Measurements from ENCODE around the gene SMNDC1. TPM values are rescaled to one million over a fixed set of nuclear protein-coding genes. Genes with fewer than 3 reads are reported as not detected.
"Not testable (repeated sequence)": the region's sequence is repeated elsewhere in the genome, so short reads cannot be mapped to it uniquely, and the experiment has no call there.

Gene SMNDC1
- total RNA-seq, 2 experiments from 2014 or later, result 36.4 to 39.2 TPM

GRCh38 chr10:110269374-110270318 lies 35.1 kb downstream of the SMNDC1 start:
- H3K27me3 Mint-ChIP-seq, result peaks cover 3% of the 10 kb centered on the region
- ATAC-seq (ENCODE audit: low read depth) (no peak), DNase-seq (no peak)
- POLR2A ChIA-PET, result no interaction called here
- peak overlapping the region; percentile 81 for H3K4me3 Mint-ChIP-seq
- H3K36me3 Mint-ChIP-seq, result peaks cover 4% of the 10 kb centered on the region
- peaks cover 25% of the 10 kb centered on the region for H3K4me1 Mint-ChIP-seq
- peak overlapping the region; percentile 78 for H3K27ac Mint-ChIP-seq
- H3K9me3 Mint-ChIP-seq, result no peaks in the 10 kb centered on the region

- H3K4me1 Mint-ChIP-seq, result peaks cover 25% of the 10 kb centered on the region
- peak overlapping the region; percentile 78 for H3K27ac Mint-ChIP-seq
- peaks cover 3% of the 10 kb centered on the region for H3K27me3 Mint-ChIP-seq
- POLR2A ChIA-PET, result no interaction called here
- DNase-seq (no peak), ATAC-seq (ENCODE audit: low read depth) (no peak)
- peak overlapping the region; percentile 81 for H3K4me3 Mint-ChIP-seq
- no peaks in the 10 kb centered on the region for H3K9me3 Mint-ChIP-seq
- H3K36me3 Mint-ChIP-seq, result peaks cover 4% of the 10 kb centered on the region
Observed at GRCh38 chr10:110268971-110269370, 35.7 kb downstream of the SMNDC1 start.

- no peak overlapping the region for H3K27ac Mint-ChIP-seq
- H3K36me3 Mint-ChIP-seq, result peaks cover 1% of the 10 kb centered on the region
- no peaks in the 10 kb centered on the region for H3K9me3 Mint-ChIP-seq
- DNase-seq, result no peak
- POLR2A ChIA-PET, result no interaction called here
- H3K4me1 Mint-ChIP-seq, result peaks cover 20% of the 10 kb centered on the region
- H3K4me3 Mint-ChIP-seq, result no peak overlapping the region
- no peak for ATAC-seq (ENCODE audit: low read depth)
- peaks cover 3% of the 10 kb centered on the region for H3K27me3 Mint-ChIP-seq
Observed at GRCh38 chr10:110268442-110268841, 36.3 kb downstream of the SMNDC1 start.

- H3K9me3 Mint-ChIP-seq, result no peaks in the 10 kb centered on the region
- H3K27me3 Mint-ChIP-seq, result peaks cover 4% of the 10 kb centered on the region
- no peak overlapping the region for H3K4me3 Mint-ChIP-seq
- no peak for DNase-seq
- no peak for ATAC-seq (ENCODE audit: low read depth)
- peaks cover 1% of the 10 kb centered on the region for H3K36me3 Mint-ChIP-seq
- H3K4me1 Mint-ChIP-seq, result peaks cover 16% of the 10 kb centered on the region
- POLR2A ChIA-PET, result no interaction called here
- no peak overlapping the region for H3K27ac Mint-ChIP-seq
Observed at GRCh38 chr10:110267276-110267675, 37.4 kb downstream of the SMNDC1 start.

GRCh38 chr10:110265573-110266193 lies 39.0 kb downstream of the SMNDC1 start:
- DNase-seq, result no peak
- Mint-ChIP-seq H3K27me3 (peaks cover 5% of the 10 kb centered on the region), H3K27ac (no peak overlapping the region), H3K9me3 (no peaks in the 10 kb centered on the region), H3K4me1 (peaks cover 13% of the 10 kb centered on the region), H3K36me3 (peaks cover 1% of the 10 kb centered on the region), H3K4me3 (no peak overlapping the region)
- ATAC-seq (ENCODE audit: low read depth), result no peak
- POLR2A ChIA-PET, result no interaction called here

GRCh38 chr10:110263164-110263563 lies 41.6 kb downstream of the SMNDC1 start:
- peaks cover 2% of the 10 kb centered on the region for H3K27me3 Mint-ChIP-seq
- H3K36me3 Mint-ChIP-seq, result no peaks in the 10 kb centered on the region
- no peaks in the 10 kb centered on the region for H3K4me1 Mint-ChIP-seq
- H3K9me3 Mint-ChIP-seq, result no peaks in the 10 kb centered on the region
- no peak for ATAC-seq (ENCODE audit: low read depth)
- POLR2A ChIA-PET, result no interaction called here
- no peak overlapping the region for H3K4me3 Mint-ChIP-seq
- DNase-seq, result no peak
- H3K27ac Mint-ChIP-seq, result no peak overlapping the region

- Mint-ChIP-seq H3K27me3 (peaks cover 2% of the 10 kb centered on the region), H3K4me1 (no peaks in the 10 kb centered on the region), H3K27ac (no peak overlapping the region), H3K36me3 (peaks cover 6% of the 10 kb centered on the region), H3K4me3 (no peak overlapping the region), H3K9me3 (peaks cover 3% of the 10 kb centered on the region)
- DNase-seq, result no peak
- ATAC-seq (ENCODE audit: low read depth), result no peak
- POLR2A ChIA-PET, result no interaction called here
Observed at GRCh38 chr10:110260746-110261477, 43.8 kb downstream of the SMNDC1 start.

- ATAC-seq (ENCODE audit: low read depth), result no peak
- POLR2A ChIA-PET, result no interaction called here
- H3K9me3 Mint-ChIP-seq, result peaks cover 6% of the 10 kb centered on the region
Observed at GRCh38 chr10:110259317-110259716, 45.4 kb downstream of the SMNDC1 start.

GRCh38 chr10:110258542-110258941 lies 46.2 kb downstream of the SMNDC1 start:
- H3K4me1 Mint-ChIP-seq, result peaks cover 5% of the 10 kb centered on the region
- POLR2A ChIA-PET, result no interaction called here
- H3K4me3 Mint-ChIP-seq, result no peak overlapping the region
- DNase-seq, result no peak
- H3K36me3 Mint-ChIP-seq, result peaks cover 15% of the 10 kb centered on the region
- ATAC-seq (ENCODE audit: low read depth), result no peak
- peaks cover 6% of the 10 kb centered on the region for H3K9me3 Mint-ChIP-seq
- no peak overlapping the region for H3K27ac Mint-ChIP-seq
- peaks cover 2% of the 10 kb centered on the region for H3K27me3 Mint-ChIP-seq

More at GRCh38 chr10:110259317-110259716, 45.4 kb downstream of the SMNDC1 start:
- H3K27me3 Mint-ChIP-seq, result peaks cover 2% of the 10 kb centered on the region
- H3K27ac Mint-ChIP-seq, result no peak overlapping the region
- no peak overlapping the region for H3K4me3 Mint-ChIP-seq
- DNase-seq, result no peak
- H3K4me1 Mint-ChIP-seq, result peaks cover 4% of the 10 kb centered on the region
- peaks cover 13% of the 10 kb centered on the region for H3K36me3 Mint-ChIP-seq

- Mint-ChIP-seq H3K4me3 (peak overlapping the region; percentile 40), H3K27me3 (no peaks in the 10 kb centered on the region), H3K4me1 (peaks cover 20% of the 10 kb centered on the region), H3K9me3 (peaks cover 6% of the 10 kb centered on the region), H3K27ac (peak overlapping the region; percentile 66), H3K36me3 (peaks cover 15% of the 10 kb centered on the region)
- DNase-seq, result no peak
- POLR2A ChIA-PET, result no interaction called here
- no peak for ATAC-seq (ENCODE audit: low read depth)
Observed at GRCh38 chr10:110254467-110254866, 50.3 kb downstream of the SMNDC1 start.

- POLR2A ChIA-PET, result no interaction called here
- H3K36me3 Mint-ChIP-seq, result peaks cover 22% of the 10 kb centered on the region
- H3K27ac Mint-ChIP-seq, result no peak overlapping the region
- H3K27me3 Mint-ChIP-seq, result no peaks in the 10 kb centered on the region
- peaks cover 6% of the 10 kb centered on the region for H3K9me3 Mint-ChIP-seq
- ATAC-seq (ENCODE audit: low read depth) (peak; percentile 33), DNase-seq (no peak)
- H3K4me1 Mint-ChIP-seq, result peaks cover 24% of the 10 kb centered on the region
- no peak overlapping the region for H3K4me3 Mint-ChIP-seq
Observed at GRCh38 chr10:110252151-110252550, 52.6 kb downstream of the SMNDC1 start.

- DNase-seq; H3K4me3 Mint-ChIP-seq; ATAC-seq (ENCODE audit: low read depth); H3K27me3 Mint-ChIP-seq; POLR2A ChIA-PET; H3K9me3 Mint-ChIP-seq: not testable (repeated sequence)
- Mint-ChIP-seq H3K36me3 (peaks cover 25% of the 10 kb centered on the region), H3K4me1 (peaks cover 24% of the 10 kb centered on the region), H3K27ac (peak overlapping the region; percentile 5)
Observed at GRCh38 chr10:110251392-110251791, 53.3 kb downstream of the SMNDC1 start.

GRCh38 chr10:110249489-110249888 lies 55.2 kb downstream of the SMNDC1 start:
- H3K9me3 Mint-ChIP-seq; H3K4me3 Mint-ChIP-seq; ATAC-seq (ENCODE audit: low read depth); H3K27me3 Mint-ChIP-seq; DNase-seq; POLR2A ChIA-PET; H3K27ac Mint-ChIP-seq: not testable (repeated sequence)
- Mint-ChIP-seq H3K4me1 (peaks cover 22% of the 10 kb centered on the region), H3K36me3 (peaks cover 25% of the 10 kb centered on the region)
